GM19043 (cell line): ENCODE measurements around the gene CNST.
A peak's percentile ranks its signal among the peaks of the same experiment; 100 is the strongest.

ENCODE experiments used
- ATAC-seq: cut with Tn5 transposase; IDR thresholded peaks from one replicate; pipeline ENCODE4 v1.9.1; 2021; ENCODE audit warnings: low read depth; ENCODE audit not compliant: unreplicated experiment

The CNST gene

DNA sequence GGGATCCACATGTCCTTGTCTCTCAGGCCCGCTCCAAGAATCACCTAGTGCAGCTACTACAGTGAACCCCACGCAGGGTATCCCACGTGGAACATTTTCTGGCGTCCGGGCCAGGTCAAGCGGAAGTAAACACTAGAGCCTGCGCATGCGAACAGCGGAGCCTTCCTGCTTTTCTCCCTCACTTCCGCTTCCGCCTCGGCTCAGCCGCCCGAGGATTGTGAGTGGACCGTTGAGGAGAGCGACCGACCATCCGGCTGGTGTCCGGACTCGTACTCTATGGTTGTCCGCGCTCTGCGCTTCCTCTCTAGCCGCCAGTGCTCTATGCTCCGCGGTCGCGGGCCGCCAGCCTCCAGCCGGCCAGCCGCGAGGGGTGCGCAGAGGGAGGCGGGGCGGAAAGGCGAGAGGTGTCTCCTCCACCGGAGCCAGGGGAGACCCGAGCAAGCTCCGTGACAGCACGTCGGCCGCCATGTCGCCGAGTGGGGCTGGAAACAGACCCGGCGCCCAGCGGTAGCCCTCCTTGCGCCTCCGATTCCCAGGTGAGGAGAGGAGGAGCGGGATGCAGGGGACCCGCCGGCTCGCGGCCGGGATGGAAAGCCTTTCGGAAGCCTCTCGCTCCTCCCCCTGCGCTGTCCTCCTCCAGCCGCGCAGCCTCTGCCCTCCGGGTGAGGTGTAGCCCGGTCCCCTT lies at the start of gene CNST, which contains the start of gene TFB2M:
CNST (plus strand) TSS at position 329 of the 685 bp plus-strand sequence. CDS start 25,107 bp downstream, outside the sequence.
TFB2M (minus strand) TSS at position 134 of the 685 bp plus-strand sequence; CDS start at position 11, 123 bp downstream.
- ATAC-seq = peak; percentile 90

DNA sequence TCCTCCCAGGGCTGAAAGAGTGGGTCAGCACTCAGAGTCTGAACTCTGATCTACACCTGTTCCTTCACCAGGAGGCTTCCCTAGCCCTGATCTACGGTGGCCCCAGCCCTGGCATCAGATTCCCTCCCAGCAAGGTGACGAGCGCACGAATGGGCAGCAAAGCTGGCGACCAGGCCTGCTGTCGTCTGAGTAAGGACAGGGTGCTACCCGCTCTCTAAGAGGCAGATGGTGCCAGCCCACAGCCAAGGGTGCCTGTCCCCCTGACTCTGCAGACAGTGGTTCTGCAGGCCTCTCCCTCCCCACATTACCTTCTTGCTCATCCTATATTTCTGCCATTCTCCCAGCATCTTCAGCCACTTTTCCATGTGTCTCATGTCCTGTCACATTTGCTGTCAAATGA lies 48.9 kb upstream of the CNST start:
- ATAC-seq = no peak

GRCh38 chr1:246518456-246519205 lies 47.6 kb upstream of the CNST start:
- ATAC-seq = no peak

DNA sequence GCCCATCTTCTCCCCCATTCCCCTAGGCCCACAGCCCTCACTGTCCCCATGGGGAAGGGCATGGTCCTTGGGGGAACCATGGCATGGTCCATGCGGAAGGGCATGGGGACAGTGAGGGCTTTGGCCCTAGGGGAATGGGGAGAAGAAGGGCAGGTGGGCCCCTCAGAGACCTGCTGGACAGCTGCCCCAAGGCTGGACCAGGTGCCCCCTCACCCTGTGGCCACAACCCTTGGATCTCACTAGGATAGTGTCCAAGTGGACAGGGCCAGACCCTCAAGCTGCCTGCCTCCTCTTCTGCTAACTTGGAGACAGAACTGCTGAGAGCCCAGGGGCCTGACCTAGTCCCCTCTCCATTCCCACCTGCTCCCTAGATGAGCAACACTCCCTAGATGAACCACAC lies 46.7 kb upstream of the CNST start:
- no peak for ATAC-seq

DNA sequence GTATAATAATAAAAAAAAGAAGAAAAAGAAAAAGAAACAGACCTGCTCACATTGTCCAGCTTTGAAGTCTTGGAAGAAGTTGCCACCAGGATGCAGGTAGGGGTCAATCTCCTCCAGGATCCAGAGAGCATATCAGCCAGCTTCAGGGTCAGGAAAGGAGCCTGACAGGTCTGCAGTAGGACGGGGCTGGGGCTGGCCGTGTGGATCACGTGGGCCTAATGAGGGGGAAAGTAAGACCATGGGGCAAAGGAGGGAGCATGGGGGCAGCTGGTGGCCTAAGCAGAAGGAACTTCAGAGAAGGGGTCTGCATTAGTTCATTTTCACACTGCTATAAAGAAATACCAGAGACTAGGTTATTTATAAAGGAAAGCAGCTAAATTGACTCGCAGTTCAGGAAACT lies 39.9 kb upstream of the CNST start:
- ATAC-seq = no peak

GRCh38 chr1:246526915-246527314 lies 39.3 kb upstream of the CNST start:
- ATAC-seq = no peak

DNA sequence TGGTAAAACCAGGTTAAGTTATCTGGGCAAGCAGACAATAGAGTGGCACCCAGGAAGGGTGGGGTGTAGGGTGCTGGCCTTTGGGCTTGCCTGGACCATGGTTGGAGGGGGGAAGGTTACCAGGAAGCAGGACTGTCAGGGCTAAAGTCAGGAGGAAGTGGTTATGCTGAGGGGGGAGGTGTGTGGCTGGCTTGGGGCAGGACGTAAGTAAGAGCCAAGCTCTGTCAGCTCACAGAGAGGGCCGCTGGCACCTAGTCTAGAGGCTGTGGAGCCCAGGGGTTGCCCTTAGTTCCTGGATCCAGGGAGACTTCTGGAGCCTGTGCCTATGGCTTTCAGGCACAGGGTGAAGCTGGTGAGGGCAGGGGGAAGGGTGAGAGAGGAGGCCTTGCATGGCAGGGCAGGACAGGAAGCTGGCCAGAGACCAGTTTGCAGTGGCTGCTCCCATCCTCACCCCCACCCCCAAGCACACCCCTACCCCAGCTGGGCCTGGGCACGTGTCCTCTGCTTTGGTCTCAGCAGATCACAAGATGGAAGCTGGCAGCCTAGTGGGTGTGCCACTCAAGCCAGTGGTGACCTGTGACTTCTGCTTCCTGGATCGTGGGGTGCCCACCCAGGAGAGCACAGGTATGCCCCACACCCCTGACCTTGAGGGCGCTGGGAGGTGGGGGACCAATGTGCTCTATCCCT lies 38.7 kb upstream of the CNST start:
- ATAC-seq = peak; percentile 63

GRCh38 chr1:246528933-246529731 lies 37.1 kb upstream of the CNST start:
- no peak for ATAC-seq

- no peak for ATAC-seq
These were observed 35.8 kb upstream of the CNST start for GRCh38 chr1:246530482-246530881.

DNA sequence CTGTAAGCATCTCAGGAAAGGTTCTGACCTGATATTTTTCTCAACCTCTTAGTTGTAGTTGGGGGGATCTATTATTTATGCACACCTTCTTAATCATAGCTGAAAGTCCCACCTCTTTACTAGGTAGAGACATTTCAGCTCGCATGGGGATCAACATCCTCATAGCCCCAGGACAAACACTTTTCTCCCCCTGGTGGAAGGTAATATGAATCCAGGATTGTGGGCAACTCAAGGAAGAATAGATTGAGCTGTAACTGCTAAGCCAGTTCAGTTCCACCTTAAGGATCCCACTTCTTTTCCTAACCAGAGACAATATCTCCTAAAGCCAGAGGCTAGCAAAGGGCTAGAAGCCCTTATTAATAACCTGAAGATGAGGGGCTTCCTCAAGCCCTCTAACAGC lies 33.7 kb upstream of the CNST start:
- no peak for ATAC-seq

DNA sequence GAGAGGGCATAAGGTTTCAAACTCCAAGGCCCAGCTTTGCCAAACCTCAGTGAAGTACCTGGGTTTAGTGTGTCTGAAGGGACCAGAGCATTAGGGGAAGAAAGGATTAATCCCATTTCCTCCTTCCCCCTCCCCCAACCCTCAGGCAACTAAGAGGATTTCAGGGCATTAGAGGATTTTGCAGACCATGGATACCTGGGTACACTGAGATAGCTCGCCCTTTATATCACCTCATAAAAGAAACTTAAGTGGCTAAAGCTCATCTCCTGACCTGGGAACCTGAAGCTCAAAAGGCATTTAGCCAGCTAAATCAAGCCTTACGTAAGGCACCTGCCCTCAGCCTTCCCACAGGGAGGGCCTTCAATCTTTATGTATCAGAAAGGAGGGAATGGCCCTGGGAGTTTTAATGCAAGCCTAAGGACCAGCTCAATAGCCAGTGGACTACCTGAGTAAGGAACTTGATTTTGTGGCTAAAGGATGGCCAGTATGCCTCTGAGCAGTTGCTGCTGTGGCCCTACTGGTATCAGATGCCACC lies 32.8 kb upstream of the CNST start:
- no peak for ATAC-seq

DNA sequence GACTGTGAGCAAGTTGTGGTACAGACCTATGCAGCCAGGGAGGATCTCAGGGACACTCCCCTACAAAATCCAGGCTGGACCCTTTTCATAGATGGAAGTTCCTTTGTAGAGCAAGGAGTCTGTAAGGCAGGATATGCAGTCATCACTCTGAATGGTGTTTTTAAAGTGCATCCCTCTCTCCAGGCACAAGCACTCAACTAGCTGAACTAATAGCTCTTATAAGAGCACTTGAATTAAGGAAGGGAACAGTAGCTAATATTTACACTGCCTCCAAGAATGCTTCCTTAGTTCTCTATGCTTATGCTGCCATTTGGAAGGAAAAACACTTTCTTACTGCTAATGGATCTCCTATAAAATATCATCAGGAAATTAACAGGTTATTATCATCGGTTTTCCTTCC lies 32.1 kb upstream of the CNST start:
- no peak for ATAC-seq

GRCh38 chr1:246537441-246537840 lies 28.8 kb upstream of the CNST start:
- ATAC-seq = no peak

DNA sequence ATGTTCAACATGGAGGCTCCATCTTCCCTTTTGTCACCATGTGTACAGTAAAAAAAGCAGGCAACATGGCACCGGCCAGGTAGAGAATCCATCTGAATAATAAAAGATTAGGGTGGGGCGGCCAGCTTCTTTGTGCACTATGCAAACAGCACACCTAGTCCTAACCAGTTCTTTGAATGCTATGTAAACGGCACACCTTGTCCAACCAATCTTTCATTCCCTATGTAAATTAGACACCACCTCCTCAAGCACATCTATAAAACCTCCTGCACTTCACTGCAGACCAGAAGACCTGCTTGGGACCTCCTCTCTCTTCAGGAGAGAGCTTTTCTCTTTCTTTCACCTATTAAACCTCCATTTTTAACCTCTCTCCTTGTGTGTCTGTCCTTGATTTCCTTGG lies 28.4 kb upstream of the CNST start:
- ATAC-seq = no peak

- ATAC-seq = no peak
These were observed 25.3 kb upstream of the CNST start for GRCh38 chr1:246540738-246541491.

GRCh38 chr1:246544001-246544400 lies 22.3 kb upstream of the CNST start:
- no peak for ATAC-seq

GRCh38 chr1:246549665-246550064 lies 16.6 kb upstream of the CNST start:
- no peak for ATAC-seq

DNA sequence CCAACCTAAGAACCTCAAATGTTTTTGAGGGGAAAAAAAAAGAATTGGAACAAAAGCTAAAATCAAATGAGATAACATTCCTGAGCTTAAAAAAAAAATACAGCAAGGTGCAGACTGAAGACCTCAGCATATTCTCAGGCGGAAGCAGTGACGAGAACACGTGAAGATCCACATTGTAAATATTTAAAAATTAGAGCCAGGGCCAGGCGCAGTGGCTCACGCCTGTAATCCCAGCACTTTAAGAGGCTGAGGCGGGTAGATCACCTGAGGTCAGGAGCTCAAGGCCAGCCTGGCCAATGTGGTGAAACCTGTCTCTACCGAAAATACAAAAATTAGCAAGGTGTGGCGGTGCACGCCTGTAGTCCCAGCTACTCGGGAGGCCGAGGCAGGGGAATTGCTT lies 15.9 kb upstream of the CNST start:
- ATAC-seq = no peak

DNA sequence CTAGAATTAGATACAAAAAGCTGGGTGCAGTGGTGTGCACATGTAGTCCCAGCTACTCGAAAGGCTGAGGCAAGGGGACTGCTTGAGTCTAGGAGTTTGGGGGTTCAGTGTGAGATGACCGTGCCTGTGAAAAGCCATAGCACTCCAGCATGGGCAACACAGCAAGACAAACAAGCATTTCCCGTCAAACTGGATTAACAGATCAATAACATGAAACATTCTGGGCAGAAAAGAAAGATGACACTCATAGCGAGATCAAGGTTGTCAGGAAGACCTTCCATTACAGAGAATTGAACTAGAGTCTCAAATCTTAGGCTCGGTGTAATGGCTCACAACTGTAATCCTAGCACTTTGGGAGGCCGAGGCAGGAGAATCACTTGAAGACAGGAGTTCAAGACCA lies 14.1 kb upstream of the CNST start:
- ATAC-seq = no peak

- no peak for ATAC-seq
These were observed 12.1 kb upstream of the CNST start for GRCh38 chr1:246554201-246554600.
